A549 (cell line): Measurements from ENCODE around the gene PMP22. TPM values are rescaled to one million over a fixed set of nuclear protein-coding genes. Genes with fewer than 3 reads are reported as not detected.
A peak's percentile ranks its signal among the peaks of the same experiment; 100 is the strongest.

ENCODE experiments used
- BHLHE40 ChIP-seq: IDR thresholded peaks from 2 replicates; pipeline ENCODE4 v1.6.1; 2012; ENCODE audit warnings: low read depth, low read length, inconsistent platforms
- CBX2 ChIP-seq: fragments of 200-600 bp; sonication (generic); IDR thresholded peaks from 2 replicates; pipeline ENCODE4 v1.6.1; 2016; ENCODE audit warnings: low read depth, mild to moderate bottlenecking, borderline replicate concordance
- CBX8 ChIP-seq: fragments of 200-600 bp; sonication (generic); IDR thresholded peaks from 2 replicates; pipeline ENCODE4 v1.6.1; 2016
- E2F6 ChIP-seq: IDR thresholded peaks from 2 replicates; pipeline ENCODE4 v1.6.1; 2012; ENCODE audit warnings: low read depth, borderline replicate concordance
- ELK1 ChIP-seq: fragments of 150-350 bp; IDR thresholded peaks from 2 replicates; pipeline ENCODE4 v1.6.1; 2014; ENCODE audit warnings: low read depth, mild to moderate bottlenecking, low read length
- FOSB ChIP-seq: fragments of 250-450 bp; sonication (Bioruptor Pico); IDR thresholded peaks from 2 replicates; pipeline ENCODE4 v1.5.0; 2020; ENCODE audit warnings: mild to moderate bottlenecking, moderate library complexity
- FOXS1 ChIP-seq: fragments of 250-450 bp; sonication (Bioruptor Pico); IDR thresholded peaks from 2 replicates; pipeline ENCODE4 v1.5.0; 2020; ENCODE audit warnings: mild to moderate bottlenecking, moderate library complexity
- HDAC2 ChIP-seq: fragments of 200-600 bp; sonication (generic); IDR thresholded peaks from 2 replicates; pipeline ENCODE4 v1.6.1; 2016
- HES2 ChIP-seq: fragments of >200 bp; sonication (Bioruptor Twin); formaldehyde crosslinking; IDR thresholded peaks from 2 replicates; pipeline ENCODE4 v1.6.1; 2016
- HMGXB4 ChIP-seq: fragments of 250-450 bp; sonication (Bioruptor Pico); IDR thresholded peaks from 2 replicates; pipeline ENCODE4 v1.5.0; 2021; ENCODE audit warnings: mild to moderate bottlenecking, moderate library complexity, borderline replicate concordance
- HOXA7 ChIP-seq: fragments of 250-450 bp; sonication (Bioruptor Pico); IDR thresholded peaks from 2 replicates; pipeline ENCODE4 v1.5.0; 2020; ENCODE audit warnings: mild to moderate bottlenecking, moderate library complexity
- JUN ChIP-seq, 2 experiments: fragments of >200 bp; sonication (Bioruptor Twin); formaldehyde crosslinking; IDR thresholded peaks; 2 replicates in 1 of 2; 3 replicates in 1 of 2; pipeline ENCODE4 v1.6.1; 2016 to 2017
- JUNB ChIP-seq: fragments of >200 bp; sonication (Bioruptor Twin); formaldehyde crosslinking; IDR thresholded peaks from 2 replicates; pipeline ENCODE4 v1.6.1; 2016
- KDM1A ChIP-seq: fragments of 200-600 bp; sonication (generic); IDR thresholded peaks from 2 replicates; pipeline ENCODE4 v1.6.1; 2016; ENCODE audit warnings: low read depth, mild to moderate bottlenecking
- KDM5A ChIP-seq: fragments of 200-600 bp; sonication (generic); IDR thresholded peaks from 2 replicates; pipeline ENCODE4 v1.6.1; 2016; ENCODE audit warnings: antibody characterized with exemption, mild to moderate bottlenecking
- MAFK ChIP-seq: fragments of 450-650 bp; IDR thresholded peaks from 2 replicates; pipeline ENCODE4 v1.6.1; 2014; ENCODE audit not compliant: partially characterized antibody
- MYC ChIP-seq: IDR thresholded peaks from 2 replicates; pipeline ENCODE4 v1.6.1; 2012; ENCODE audit warnings: mild to moderate bottlenecking, inconsistent platforms, low read length, improper control_type of control experiment, borderline replicate concordance
- NFE2L2 ChIP-seq: fragments of 150-350 bp; conservative IDR thresholded peaks from 2 replicates; pipeline ENCODE4 v1.6.1; 2014; ENCODE audit warnings: low read length
- NPAS2 ChIP-seq: fragments of 250-450 bp; sonication (Bioruptor Pico); IDR thresholded peaks from 2 replicates; pipeline ENCODE4 v1.8.0; 2022; ENCODE audit warnings: mild to moderate bottlenecking, moderate library complexity, borderline replicate concordance
- PBX3 ChIP-seq: IDR thresholded peaks from 2 replicates; pipeline ENCODE4 v1.6.1; 2012
- POLR2A ChIP-seq: IDR thresholded peaks from 2 replicates; pipeline ENCODE4 v1.6.1; 2012; ENCODE audit warnings: mild to moderate bottlenecking, low read length
- RARB ChIP-seq: fragments of 250-450 bp; sonication (Bioruptor Pico); IDR thresholded peaks from 2 replicates; pipeline ENCODE4 v1.8.0; 2021; ENCODE audit warnings: mild to moderate bottlenecking, moderate library complexity
- RCOR1 ChIP-seq: fragments of 150-350 bp; IDR thresholded peaks from 2 replicates; pipeline ENCODE4 v1.6.1; 2014; ENCODE audit warnings: antibody characterized with exemption, low read length, low read depth
- REST ChIP-seq: fragments of 200-600 bp; sonication (generic); IDR thresholded peaks from 2 replicates; pipeline ENCODE4 v1.6.1; 2016; ENCODE audit warnings: antibody characterized with exemption, mild to moderate bottlenecking, moderate library complexity
- RFX5 ChIP-seq: fragments of 450-650 bp; IDR thresholded peaks from 2 replicates; pipeline ENCODE4 v1.7.1; 2014; ENCODE audit warnings: antibody characterized with exemption, mild to moderate bottlenecking, moderate library complexity
- RNF2 ChIP-seq: fragments of 200-600 bp; sonication (generic); IDR thresholded peaks from 2 replicates; pipeline ENCODE4 v1.6.1; 2016; ENCODE audit warnings: low read depth, mild to moderate bottlenecking, antibody characterized with exemption, moderate library complexity, borderline replicate concordance
- SMC3 ChIP-seq: fragments of >200 bp; sonication (Bioruptor Twin); formaldehyde crosslinking; IDR thresholded peaks from 3 replicates; pipeline ENCODE4 v1.6.1; 2018; ENCODE audit warnings: inconsistent platforms
- USF2 ChIP-seq: fragments of 450-650 bp; IDR thresholded peaks from 2 replicates; pipeline ENCODE4 v1.6.1; 2014; ENCODE audit warnings: antibody characterized with exemption
- ZC3H11A ChIP-seq: fragments of 450-650 bp; IDR thresholded peaks from 2 replicates; pipeline ENCODE4 v1.6.1; 2014; ENCODE audit warnings: antibody characterized with exemption, mild to moderate bottlenecking
- ZFP36 ChIP-seq: fragments of 450-650 bp; IDR thresholded peaks from 2 replicates; pipeline ENCODE4 v1.6.1; 2014; ENCODE audit warnings: borderline replicate concordance; ENCODE audit not compliant: partially characterized antibody
- ZNF302 ChIP-seq: fragments of 250-450 bp; sonication (Bioruptor Pico); IDR thresholded peaks from 2 replicates; pipeline ENCODE4 v1.9.0; 2021; ENCODE audit warnings: inconsistent platforms, mild to moderate bottlenecking, moderate library complexity
- ZSCAN20 ChIP-seq: fragments of 250-450 bp; sonication (Bioruptor Pico); IDR thresholded peaks from 2 replicates; pipeline ENCODE4 v1.8.0; 2022; ENCODE audit warnings: mild to moderate bottlenecking, moderate library complexity
- polyA plus RNA-seq, 4 experiments: library from polyadenylated mRNA; depleted of rRNA in 3 of 4; stranded (reverse); fragments of >200 nt; fragmentation: RNase III in 1 of 4; extraction: RNeasy Plus Mini Kit Qiagen cat#74134 plus additional on column Dnase treatment in 1 of 4; gene quantifications; 2 replicates in 3 of 4; 3 replicates in 1 of 4; pipeline ENCODE4 v1.2.3, GENCODE V29; 2011 to 2017

PMP22 gene
- polyA plus RNA-seq, 2 of the 4 experiments (the other 2 are of a cell fraction) = 40.1 to 102 TPM

GRCh38 chr17:15262291-15263205 is 2.6 kb downstream of the PMP22 start (continued):
- TF ChIP-seq HDAC2 = peak; percentile 70; the same call in 1 of the 2 replicates
- no peak for TF ChIP-seq HOXA7
- no peak for TF ChIP-seq PBX3
- no peak for TF ChIP-seq RARB (CRISPR knock-in tag)
- peak; percentile 5; the same call in 1 of the 3 replicates for TF ChIP-seq SMC3
- TF ChIP-seq ZSCAN20 (CRISPR knock-in tag) = no peak
- TF ChIP-seq ELK1 = no peak
- peak; percentile 14 for TF ChIP-seq MAFK
- TF ChIP-seq RFX5 = no peak
- no peak for TF ChIP-seq NPAS2 (CRISPR knock-in tag)
- no peak for TF ChIP-seq RCOR1
- no peak for TF ChIP-seq MYC
- no peak for TF ChIP-seq FOSB
- TF ChIP-seq NFE2L2 = no peak
- TF ChIP-seq JUNB = no peak
- peak; percentile 73 for TF ChIP-seq POLR2A
- TF ChIP-seq ZC3H11A = no peak
- no peak for TF ChIP-seq ZFP36
- TF ChIP-seq CBX8 = no peak
- TF ChIP-seq JUN (IDR thresholded peaks at IDR 0.05) = peak; percentile 26 to 71; a peak in 3 of 5 replicates
- peak; percentile 57 for TF ChIP-seq E2F6
- TF ChIP-seq BHLHE40 = no peak
- no peak for TF ChIP-seq ZNF302 (CRISPR knock-in tag)
- TF ChIP-seq HMGXB4 (CRISPR knock-in tag) = no peak
- TF ChIP-seq HES2 = no peak
- 0 out of 2 replicates have a peak, but pooled peaks have one; percentile 9 for TF ChIP-seq FOXS1
- no peak for TF ChIP-seq USF2
- peak; percentile 48; the same call in 1 of the 2 replicates for TF ChIP-seq RNF2
- TF ChIP-seq CBX2 = no peak
- peak; percentile 25; the same call in 1 of the 2 replicates for TF ChIP-seq REST
- TF ChIP-seq KDM5A = no peak
- TF ChIP-seq KDM1A = no peak
